ENCODE measurements around the gene IGFBP5. TPM values are rescaled to one million over a fixed set of nuclear protein-coding genes. Genes with fewer than 3 reads are reported as not detected.
A peak's percentile ranks its signal among the peaks of the same experiment; 100 is the strongest.

Gene IGFBP5
- total and polyA plus RNA-seq, 9 donors: 718 to 3,214 (median 2,226) TPM

- TF ChIP-seq EP300 (IDR thresholded peaks at IDR 0.05) (no peak), CTCF (IDR thresholded peaks at IDR 0.05) (no peak), POLR2A (IDR thresholded peaks at IDR 0.05) (no peak)
- DNase-seq: peak in 3 of 5 donors; percentile 54 to 66 (median 59)
- Histone ChIP-seq H3K9me3 (no peaks in the 10 kb centered on the region), H3K4me3 (no peak overlapping the region), H3K36me3 (no peaks in the 10 kb centered on the region), H3K27me3 (no peaks in the 10 kb centered on the region), H3K27ac (peak overlapping the region; percentile 30 to 45), H3K4me1 (ENCODE audit: insufficient read depth) (peaks cover 2% of the 10 kb centered on the region)
- 52 to 59% (median 55%) methylated on average over 12 of the region's 12 CpGs for WGBS, 3 donors
- intact Hi-C loops (cut with DNase I): loop anchor here in 1 of 4 donors (10.0 kb wide), 1 partner anchor 1083 kb away; no protein-coding TSS in a partner anchor
Observed at GRCh38 chr2:216671791-216672343, 23.5 kb downstream of the IGFBP5 start.

DNA sequence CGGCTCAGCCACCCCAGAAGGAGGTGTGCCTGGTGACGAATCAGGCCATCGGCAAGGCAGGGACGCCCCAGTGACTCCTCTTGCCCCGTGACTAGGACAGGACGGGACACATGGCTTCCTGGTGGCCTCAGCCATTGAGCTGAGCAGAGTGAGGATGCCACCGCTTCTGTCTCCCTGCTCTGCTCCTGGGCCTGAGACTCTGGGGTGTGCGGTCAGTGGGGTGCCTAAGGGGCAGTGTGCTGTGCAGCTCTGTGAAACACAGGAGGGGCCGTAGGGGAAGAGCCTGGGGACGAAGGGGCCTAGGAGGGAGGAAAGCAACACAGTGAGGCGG, 24.3 kb downstream of the IGFBP5 start:
- no peaks in the 10 kb centered on the region for H3K9me3 ChIP-seq
- H3K4me3 ChIP-seq: no peak overlapping the region
- H3K27ac ChIP-seq: peak overlapping the region; percentile 30
- H3K4me1 ChIP-seq (ENCODE audit: insufficient read depth): peaks cover 2% of the 10 kb centered on the region
- intact Hi-C loops (cut with DNase I): loop anchor here in 1 of 4 donors (10.0 kb wide), 1 partner anchor 1084 kb away; no protein-coding TSS in a partner anchor
- DNase-seq: peak in 3 of 5 donors; percentile 40 to 63 (median 44)
- TF ChIP-seq EP300 (IDR thresholded peaks at IDR 0.05): no peak
- no peak for TF ChIP-seq POLR2A (IDR thresholded peaks at IDR 0.05)
- no peak for TF ChIP-seq CTCF (IDR thresholded peaks at IDR 0.05)
- H3K36me3 ChIP-seq: no peaks in the 10 kb centered on the region
- no peaks in the 10 kb centered on the region for H3K27me3 ChIP-seq
- WGBS, 3 donors: 76 to 81% (median 79%) methylated on average over 11 of the region's 11 CpGs

DNA sequence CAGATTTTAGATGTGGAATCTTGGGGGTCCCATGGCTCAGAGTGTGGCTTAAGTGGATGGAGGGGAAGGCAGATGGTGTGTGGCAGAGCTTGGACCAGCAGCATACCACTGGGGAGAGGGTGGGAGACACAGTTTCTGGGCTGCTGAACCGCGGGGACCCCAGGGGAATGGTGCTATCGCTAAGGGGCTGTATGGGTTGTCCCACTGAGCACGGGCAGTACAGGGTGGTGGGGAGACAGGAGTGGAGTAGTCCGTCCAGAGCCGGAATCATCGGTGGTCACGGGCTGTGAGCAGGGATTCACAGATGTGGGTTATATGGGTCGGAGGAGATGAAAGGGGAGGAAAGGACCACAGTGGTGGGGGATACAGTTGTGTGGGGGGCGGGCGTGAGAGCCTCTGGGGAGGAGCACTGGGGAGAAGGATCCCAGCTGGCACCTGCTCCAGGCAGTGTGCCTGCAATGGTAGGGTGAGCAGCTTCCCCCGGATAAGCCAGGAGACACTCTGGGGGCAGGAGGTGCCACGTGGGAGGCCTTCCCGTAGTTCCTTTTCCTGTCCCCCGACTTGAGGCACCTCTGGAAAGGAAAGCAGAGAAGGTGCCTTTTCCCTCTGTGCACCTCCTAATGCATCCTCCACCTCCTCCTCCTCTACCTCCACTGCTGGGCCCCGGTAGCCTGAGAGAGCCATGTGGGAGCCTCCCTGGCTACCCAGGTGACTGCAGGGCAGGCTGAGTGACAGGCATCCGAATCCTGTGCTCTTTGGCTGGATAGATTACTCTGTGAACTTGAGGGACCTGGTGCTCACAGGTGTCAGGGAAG, 24.9 kb downstream of the IGFBP5 start:
- Histone ChIP-seq H3K9me3 (no peaks in the 10 kb centered on the region), H3K36me3 (no peaks in the 10 kb centered on the region), H3K27me3 (no peaks in the 10 kb centered on the region), H3K27ac (peak overlapping the region; percentile 30), H3K4me3 (no peak overlapping the region), H3K4me1 (ENCODE audit: insufficient read depth) (peaks cover 6% of the 10 kb centered on the region)
- no peak for TF ChIP-seq POLR2A (IDR thresholded peaks at IDR 0.05)
- WGBS, 3 donors: 20 to 34% (median 27%) methylated on average over 17 of the region's 17 CpGs
- intact Hi-C loops (cut with DNase I): loop anchor here in 1 of 4 donors (10.0 kb wide), 1 partner anchor 1084 kb away; no protein-coding TSS in a partner anchor
- DNase-seq: peak in 3 of 5 donors; percentile 45 to 68 (median 53)

GRCh38 chr2:216666461-216667233, 28.7 kb downstream of the IGFBP5 start:
- H3K9me3 ChIP-seq: no peaks in the 10 kb centered on the region
- H3K4me1 ChIP-seq (ENCODE audit: insufficient read depth): peaks cover 12% of the 10 kb centered on the region
- H3K4me3 ChIP-seq: no peak overlapping the region
- H3K36me3 ChIP-seq: no peaks in the 10 kb centered on the region
- no peaks in the 10 kb centered on the region for H3K27me3 ChIP-seq
- H3K27ac ChIP-seq: no peak overlapping the region
- intact Hi-C loops (cut with DNase I): loop anchor here in 3 of 4 donors (1.0 to 10.0 kb wide), 4 partner anchors 147 to 1232 kb away; partner anchors contain the start of gene FN1 (in 1 of the 3)
- 13 to 15% (median 15%) methylated on average over 9 of the region's 9 CpGs for WGBS, 3 donors
- peak; percentile 91 to 96 (median 95) for TF ChIP-seq CTCF (IDR thresholded peaks at IDR 0.05)
- TF ChIP-seq POLR2A (IDR thresholded peaks at IDR 0.05): no peak
- peak; percentile 62 to 86 (median 77) for DNase-seq
